ENCODE results near the gene NRP2. TPM values are rescaled to one million over a fixed set of nuclear protein-coding genes. Genes with fewer than 3 reads are reported as not detected.

Gene NRP2, protein sequence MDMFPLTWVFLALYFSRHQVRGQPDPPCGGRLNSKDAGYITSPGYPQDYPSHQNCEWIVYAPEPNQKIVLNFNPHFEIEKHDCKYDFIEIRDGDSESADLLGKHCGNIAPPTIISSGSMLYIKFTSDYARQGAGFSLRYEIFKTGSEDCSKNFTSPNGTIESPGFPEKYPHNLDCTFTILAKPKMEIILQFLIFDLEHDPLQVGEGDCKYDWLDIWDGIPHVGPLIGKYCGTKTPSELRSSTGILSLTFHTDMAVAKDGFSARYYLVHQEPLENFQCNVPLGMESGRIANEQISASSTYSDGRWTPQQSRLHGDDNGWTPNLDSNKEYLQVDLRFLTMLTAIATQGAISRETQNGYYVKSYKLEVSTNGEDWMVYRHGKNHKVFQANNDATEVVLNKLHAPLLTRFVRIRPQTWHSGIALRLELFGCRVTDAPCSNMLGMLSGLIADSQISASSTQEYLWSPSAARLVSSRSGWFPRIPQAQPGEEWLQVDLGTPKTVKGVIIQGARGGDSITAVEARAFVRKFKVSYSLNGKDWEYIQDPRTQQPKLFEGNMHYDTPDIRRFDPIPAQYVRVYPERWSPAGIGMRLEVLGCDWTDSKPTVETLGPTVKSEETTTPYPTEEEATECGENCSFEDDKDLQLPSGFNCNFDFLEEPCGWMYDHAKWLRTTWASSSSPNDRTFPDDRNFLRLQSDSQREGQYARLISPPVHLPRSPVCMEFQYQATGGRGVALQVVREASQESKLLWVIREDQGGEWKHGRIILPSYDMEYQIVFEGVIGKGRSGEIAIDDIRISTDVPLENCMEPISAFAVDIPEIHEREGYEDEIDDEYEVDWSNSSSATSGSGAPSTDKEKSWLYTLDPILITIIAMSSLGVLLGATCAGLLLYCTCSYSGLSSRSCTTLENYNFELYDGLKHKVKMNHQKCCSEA
- total RNA-seq (22.9 and 28.7 TPM in 2 replicates), polyA plus RNA-seq (16.6 and 23.9 TPM in 2 replicates), polyA minus RNA-seq (ENCODE audit: low replicate concordance) (77.2 and 77.3 TPM in 2 replicates)
- polyA plus RNA-seq (2012): 12.5 and 15.7 TPM in 2 replicates

DNA sequence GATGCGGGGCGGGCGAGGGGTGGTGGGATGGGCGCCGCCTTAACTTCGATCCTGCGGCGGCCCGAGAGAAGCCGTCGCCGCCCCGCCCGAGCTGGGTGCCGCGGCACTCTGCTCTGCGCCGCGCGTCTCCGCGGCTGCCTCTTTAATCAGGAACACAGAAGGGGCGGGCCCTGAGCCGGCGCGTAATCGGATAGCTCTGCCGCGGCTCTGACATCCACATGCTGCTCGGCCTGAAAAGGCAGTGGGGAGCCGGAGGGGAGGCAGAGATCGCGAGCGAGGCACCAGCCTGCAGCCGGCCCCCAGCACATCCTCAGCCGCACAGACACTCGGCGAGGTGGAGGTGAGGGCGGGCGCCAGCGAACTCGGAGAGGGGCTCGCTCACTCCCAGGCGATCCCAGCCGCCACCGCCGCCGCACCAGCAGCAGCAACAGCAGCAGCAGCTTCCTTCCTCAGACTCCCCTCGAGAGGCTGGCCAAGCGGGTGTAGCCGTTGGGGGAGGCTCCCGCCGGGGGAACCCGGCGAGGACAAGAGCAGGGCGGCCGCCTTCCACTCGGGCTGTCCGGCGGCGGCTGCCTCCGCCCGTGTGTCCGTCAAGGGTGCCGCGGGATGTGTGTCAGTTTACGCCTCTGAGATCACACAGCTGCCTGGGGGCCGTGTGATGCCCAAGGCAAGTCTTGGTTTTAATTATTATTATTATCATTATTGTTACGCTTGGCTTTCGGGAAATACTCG, at the start of gene NRP2:
TSS of gene NRP2 (plus strand) at position 263 of the 732 bp plus-strand sequence. CDS start 790 bp downstream, outside the sequence.
- Histone ChIP-seq H3K79me2 (ENCODE audit: control insufficient read depth, insufficient read depth, low read length) (peaks cover 3% of the 10 kb centered on the region), H4K20me1 (ENCODE audit: control insufficient read depth, extremely low read depth, insufficient read depth, low read length) (no peaks in the 10 kb centered on the region), H3K4me2 (ENCODE audit: extremely low read depth, insufficient read depth, low read length) (peak within 1 kb of the TSS; percentile 93), H3K27me3 (ENCODE audit: control insufficient read depth, insufficient read depth, low read length) (no peaks in the 10 kb centered on the region), H3K4me1 (ENCODE audit: control insufficient read depth, extremely low read depth, insufficient read depth, low read length) (peaks cover 2% of the 10 kb centered on the region), H3K4me3 (replicated peaks in 1 of 4; ENCODE audit: control extremely low read depth in 1 of 4, insufficient read depth in 1 of 4, low read depth in 3 of 4, low read length in 4 of 4) (peak within 1 kb of the TSS; percentile 69 to 85 (median 76)), H3K9me3 (ENCODE audit: control insufficient read depth, insufficient read depth, low read depth, low read length) (no peaks in the 10 kb centered on the region), H3K27ac (ENCODE audit: insufficient read depth, low read length) (peak within 1 kb of the TSS; percentile 76), H2AFZ (ENCODE audit: low read length) (peak within 1 kb of the TSS; percentile 86), H3K9ac (ENCODE audit: insufficient read depth, low read length) (peak within 1 kb of the TSS; percentile 67), H3K36me3 (ENCODE audit: control insufficient read depth, insufficient read depth, low read length) (no peaks in the 10 kb centered on the region)
- DNase-seq (ENCODE audit: low read depth in 2 of 2): peak; percentile 88 to 91
- TF ChIP-seq, protein P1, sequence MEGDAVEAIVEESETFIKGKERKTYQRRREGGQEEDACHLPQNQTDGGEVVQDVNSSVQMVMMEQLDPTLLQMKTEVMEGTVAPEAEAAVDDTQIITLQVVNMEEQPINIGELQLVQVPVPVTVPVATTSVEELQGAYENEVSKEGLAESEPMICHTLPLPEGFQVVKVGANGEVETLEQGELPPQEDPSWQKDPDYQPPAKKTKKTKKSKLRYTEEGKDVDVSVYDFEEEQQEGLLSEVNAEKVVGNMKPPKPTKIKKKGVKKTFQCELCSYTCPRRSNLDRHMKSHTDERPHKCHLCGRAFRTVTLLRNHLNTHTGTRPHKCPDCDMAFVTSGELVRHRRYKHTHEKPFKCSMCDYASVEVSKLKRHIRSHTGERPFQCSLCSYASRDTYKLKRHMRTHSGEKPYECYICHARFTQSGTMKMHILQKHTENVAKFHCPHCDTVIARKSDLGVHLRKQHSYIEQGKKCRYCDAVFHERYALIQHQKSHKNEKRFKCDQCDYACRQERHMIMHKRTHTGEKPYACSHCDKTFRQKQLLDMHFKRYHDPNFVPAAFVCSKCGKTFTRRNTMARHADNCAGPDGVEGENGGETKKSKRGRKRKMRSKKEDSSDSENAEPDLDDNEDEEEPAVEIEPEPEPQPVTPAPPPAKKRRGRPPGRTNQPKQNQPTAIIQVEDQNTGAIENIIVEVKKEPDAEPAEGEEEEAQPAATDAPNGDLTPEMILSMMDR (conservative IDR thresholded peaks at IDR 0.05 in 1 of 2, IDR thresholded peaks at IDR 0.05 in 1 of 2; ENCODE audit: low read depth in 1 of 2, low read length in 2 of 2): no peak
- no peak for TF ChIP-seq EZH2 (IDR thresholded peaks at IDR 0.05; ENCODE audit: low read length, missing control alignments)

DNA sequence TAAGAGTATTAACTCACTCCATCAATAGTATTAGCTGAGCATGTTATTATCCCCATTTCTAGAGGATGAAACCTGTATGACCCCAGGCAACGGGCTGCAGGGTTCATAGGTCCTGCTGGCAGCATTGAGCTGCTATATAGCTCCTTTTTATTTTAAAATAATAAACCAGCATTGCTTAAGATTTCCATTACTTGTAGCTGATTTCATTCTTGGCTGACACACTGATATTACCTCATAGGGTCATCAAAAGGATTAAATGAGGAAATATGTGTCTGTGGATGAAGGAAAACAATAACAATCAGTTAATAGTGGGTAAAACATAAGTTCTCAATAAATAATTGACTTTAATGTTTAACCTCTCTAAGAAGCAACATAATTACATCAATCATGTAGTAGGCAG, 48.3 kb upstream of the NRP2 start:
- TF ChIP-seq, protein P1 (conservative IDR thresholded peaks at IDR 0.05 in 1 of 2, IDR thresholded peaks at IDR 0.05 in 1 of 2; ENCODE audit: low read depth in 1 of 2, low read length in 2 of 2): no peak
- no peak for TF ChIP-seq EZH2 (IDR thresholded peaks at IDR 0.05; ENCODE audit: low read length, missing control alignments)
- H3K4me2 ChIP-seq (ENCODE audit: extremely low read depth, insufficient read depth, low read length): no peak overlapping the region
- H3K4me1 ChIP-seq (ENCODE audit: control insufficient read depth, extremely low read depth, insufficient read depth, low read length): no peaks in the 10 kb centered on the region
- DNase-seq (ENCODE audit: low read depth in 2 of 2): peak in 1 of 2 donors; percentile 42
- no peak overlapping the region for H3K27ac ChIP-seq (ENCODE audit: insufficient read depth, low read length)
- H3K79me2 ChIP-seq (ENCODE audit: control insufficient read depth, insufficient read depth, low read length): no peaks in the 10 kb centered on the region
- H3K36me3 ChIP-seq (ENCODE audit: control insufficient read depth, insufficient read depth, low read length): no peaks in the 10 kb centered on the region
- no peaks in the 10 kb centered on the region for H3K9me3 ChIP-seq (ENCODE audit: control insufficient read depth, insufficient read depth, low read depth, low read length)
- no peak overlapping the region for H3K4me3 ChIP-seq (replicated peaks in 1 of 4; ENCODE audit: control extremely low read depth in 1 of 4, insufficient read depth in 1 of 4, low read depth in 3 of 4, low read length in 4 of 4)
- H3K9ac ChIP-seq (ENCODE audit: insufficient read depth, low read length): no peak overlapping the region
- H4K20me1 ChIP-seq (ENCODE audit: control insufficient read depth, extremely low read depth, insufficient read depth, low read length): no peaks in the 10 kb centered on the region
- H3K27me3 ChIP-seq (ENCODE audit: control insufficient read depth, insufficient read depth, low read length): no peaks in the 10 kb centered on the region
- no peak overlapping the region for H2AFZ ChIP-seq (ENCODE audit: low read length)

Data from fibroblast of lung (primary cell).